Fibroblast of lung (primary cell): ENCODE data around the gene TOPBP1. TPM values are rescaled to one million over a fixed set of nuclear protein-coding genes. Genes with fewer than 3 reads are reported as not detected.
"Not testable (repeated sequence)": the region's sequence is repeated elsewhere in the genome, so short reads cannot be mapped to it uniquely, and the experiment has no call there.

Source experiments
- DNase-seq, 2 donors: peaks; one replicate each; pipeline versions ENCODE4 v3.0.0 to v3.0.0-alpha.2; 2010; ENCODE audit warnings: low read depth in 2 of 2
- H2AFZ ChIP-seq: 2 replicates; pipeline ENCODE4 v1.5.1; 2012; ENCODE audit warnings: low read length, control low read depth, inconsistent platforms
- H3K27ac ChIP-seq: 2 replicates; pipeline ENCODE4 v1.5.1; 2011; ENCODE audit warnings: low read length, control low read depth; ENCODE audit not compliant: insufficient read depth
- H3K27me3 ChIP-seq: 2 replicates; pipeline ENCODE4 v1.5.1; 2011; ENCODE audit warnings: mild to moderate bottlenecking, low read length; ENCODE audit not compliant: control insufficient read depth, insufficient read depth
- H3K36me3 ChIP-seq: 2 replicates; pipeline ENCODE4 v1.5.1; 2011; ENCODE audit warnings: low read length; ENCODE audit not compliant: control insufficient read depth, insufficient read depth
- H3K4me1 ChIP-seq: 2 replicates; pipeline ENCODE4 v1.5.1; 2011; ENCODE audit warnings: low read length; ENCODE audit not compliant: control insufficient read depth, insufficient read depth; ENCODE audit errors: extremely low read depth
- H3K4me2 ChIP-seq: 2 replicates; pipeline ENCODE4 v1.5.1; 2011; ENCODE audit warnings: low read length, control low read depth; ENCODE audit not compliant: insufficient read depth; ENCODE audit errors: extremely low read depth
- H3K4me3 ChIP-seq, 4 experiments: fragments of 200-600 bp in 1 of 4; sonication (generic) in 1 of 4; replicated peaks in 1 of 4; 2 replicates each; pipeline ENCODE4 v1.5.1; 2011 to 2016; ENCODE audit warnings: low read length in 4 of 4, low read depth in 3 of 4, mild to moderate bottlenecking in 3 of 4, control low read depth in 2 of 4, inconsistent platforms in 1 of 4, mixed read lengths in 1 of 4; ENCODE audit not compliant: insufficient read depth in 1 of 4; ENCODE audit errors: control extremely low read depth in 1 of 4
- H3K79me2 ChIP-seq: 2 replicates; pipeline ENCODE4 v1.5.1; 2012; ENCODE audit warnings: mild to moderate bottlenecking, low read length, inconsistent platforms; ENCODE audit not compliant: control insufficient read depth, insufficient read depth
- H3K9ac ChIP-seq: 2 replicates; pipeline ENCODE4 v1.5.1; 2011; ENCODE audit warnings: mild to moderate bottlenecking, low read length, control low read depth; ENCODE audit not compliant: insufficient read depth
- H3K9me3 ChIP-seq: 2 replicates; pipeline ENCODE4 v1.5.1; 2012; ENCODE audit warnings: low read depth, low read length; ENCODE audit not compliant: control insufficient read depth, insufficient read depth
- H4K20me1 ChIP-seq: 2 replicates; pipeline ENCODE4 v1.5.1; 2011; ENCODE audit warnings: low read length; ENCODE audit not compliant: control insufficient read depth, insufficient read depth; ENCODE audit errors: extremely low read depth
- CTCF ChIP-seq, 2 donors: IDR thresholded peaks in 1 of 2; conservative IDR thresholded peaks in 1 of 2; 1 replicate in 1 of 2; 2 replicates in 1 of 2; pipeline ENCODE4 v1.5.1; 2011 to 2012; ENCODE audit warnings: low read length in 2 of 2, control low read depth in 1 of 2, inconsistent platforms in 1 of 2, low read depth in 1 of 2, mild to moderate bottlenecking in 1 of 2
- EZH2 ChIP-seq: IDR thresholded peaks from 2 replicates; pipeline ENCODE4 v1.5.1; 2012; ENCODE audit warnings: low read length, control low read depth, mild to moderate bottlenecking; ENCODE audit errors: missing control alignments
- polyA plus RNA-seq, 2 donors: library from polyadenylated mRNA; depleted of rRNA in 1 of 2; stranded (reverse) in 1 of 2; unstranded in 1 of 2; fragments of >200 nt; gene quantifications; 2 replicates each; pipeline ENCODE4 v1.2.1, GENCODE V29; 2011 to 2012; ENCODE audit warnings: missing spikeins in 1 of 2
- total RNA-seq: library from RNA; depleted of rRNA; stranded (reverse); fragments of >200 nt; gene quantifications from 2 replicates; pipeline ENCODE4 v1.2.1, GENCODE V29; 2014

TOPBP1 gene
- total and polyA plus RNA-seq, 2 donors (not counting 1 experiment from before 2014, with no cell fraction given) = 15.2 to 20.8 TPM

- Histone ChIP-seq H3K79me2 (no peaks in the 10 kb centered on the region), H2AFZ (no peak overlapping the region), H3K27me3 (peaks cover 17% of the 10 kb centered on the region), H3K4me2 (no peak overlapping the region), H3K4me1 (no peaks in the 10 kb centered on the region), H3K9ac (no peak overlapping the region), H3K36me3 (no peaks in the 10 kb centered on the region), H4K20me1 (no peaks in the 10 kb centered on the region), H3K4me3 (no peak overlapping the region), H3K27ac (no peak overlapping the region), H3K9me3 (no peaks in the 10 kb centered on the region)
- TF ChIP-seq EZH2 (no peak), CTCF (conservative IDR thresholded peaks at IDR 0.05 in 1 of 2, IDR thresholded peaks at IDR 0.05 in 1 of 2; ENCODE audit: low read depth in 1 of 2, low read length in 2 of 2) (no peak)
- no peak for DNase-seq
Observed at GRCh38 chr3:133669949-133670524, 8.3 kb upstream of the TOPBP1 start.

GRCh38 chr3:133667118-133667517 lies 5.4 kb upstream of the TOPBP1 start:
- Histone ChIP-seq H2AFZ (no peak overlapping the region), H3K4me3 (no peak overlapping the region), H3K27ac (no peak overlapping the region), H3K9me3 (no peaks in the 10 kb centered on the region), H3K4me1 (no peaks in the 10 kb centered on the region), H3K9ac (no peak overlapping the region), H3K4me2 (no peak overlapping the region), H4K20me1 (no peaks in the 10 kb centered on the region), H3K27me3 (no peaks in the 10 kb centered on the region), H3K36me3 (no peaks in the 10 kb centered on the region), H3K79me2 (peaks cover 1% of the 10 kb centered on the region)
- DNase-seq = no peak
- no peak for TF ChIP-seq EZH2
- TF ChIP-seq CTCF (conservative IDR thresholded peaks at IDR 0.05 in 1 of 2, IDR thresholded peaks at IDR 0.05 in 1 of 2; ENCODE audit: low read depth in 1 of 2, low read length in 2 of 2) = no peak

- H3K27ac ChIP-seq, H3K4me1 ChIP-seq, DNase-seq, H3K4me2 ChIP-seq, H4K20me1 ChIP-seq, H3K9ac ChIP-seq, H2AFZ ChIP-seq, H3K4me3 ChIP-seq, H3K36me3 ChIP-seq, H3K9me3 ChIP-seq, H3K27me3 ChIP-seq: not testable (repeated sequence)
- H3K79me2 ChIP-seq = peaks cover 19% of the 10 kb centered on the region
Observed at GRCh38 chr3:133665188-133665587, 3.4 kb upstream of the TOPBP1 start.
